Glomerular visceral epithelial cell (primary cell): ENCODE measurements around the gene PLCH1.

Experiments
- DNase-seq: peaks from one replicate; pipeline ENCODE4 v3.0.0-alpha.2; 2016; ENCODE audit errors: extremely low spot score

PLCH1 gene

GRCh38 chr3:155744626-155745324 lies at the start of gene PLCH1:
Gene PLCH1 (minus strand): TSS chr3:155745071. CDS start chr3:155704224, 40,847 bp downstream.
- peak; percentile 65 for DNase-seq

- no peak for DNase-seq
Observed at GRCh38 chr3:155792532-155792931, 47.7 kb upstream of the PLCH1 start.

- no peak for DNase-seq
Observed at GRCh38 chr3:155791190-155791589, 46.3 kb upstream of the PLCH1 start.

- no peak for DNase-seq
Observed at GRCh38 chr3:155790272-155790925, 45.5 kb upstream of the PLCH1 start.

- no peak for DNase-seq
Observed at GRCh38 chr3:155785662-155786295, 40.9 kb upstream of the PLCH1 start.

- no peak for DNase-seq
Observed at GRCh38 chr3:155782390-155782953, 37.6 kb upstream of the PLCH1 start.

GRCh38 chr3:155780291-155780690 lies 35.4 kb upstream of the PLCH1 start:
- DNase-seq: no peak

GRCh38 chr3:155778462-155778861 lies 33.6 kb upstream of the PLCH1 start:
- no peak for DNase-seq

GRCh38 chr3:155772801-155773200 lies 27.9 kb upstream of the PLCH1 start:
- DNase-seq: no peak

- no peak for DNase-seq
Observed at GRCh38 chr3:155771126-155771525, 26.3 kb upstream of the PLCH1 start.

- DNase-seq: no peak
Observed at GRCh38 chr3:155766206-155766605, 21.3 kb upstream of the PLCH1 start.

GRCh38 chr3:155763870-155764463 lies 19.1 kb upstream of the PLCH1 start:
- DNase-seq: no peak

- no peak for DNase-seq
Observed at GRCh38 chr3:155760653-155761052, 15.8 kb upstream of the PLCH1 start.

GRCh38 chr3:155757577-155757976 lies 12.7 kb upstream of the PLCH1 start:
- DNase-seq: no peak

GRCh38 chr3:155753038-155753639 lies 8.3 kb upstream of the PLCH1 start:
- peak; percentile 23 for DNase-seq

GRCh38 chr3:155748611-155749365 lies 3.9 kb upstream of the PLCH1 start:
- no peak for DNase-seq

GRCh38 chr3:155747946-155748290 lies 3.0 kb upstream of the PLCH1 start:
- no peak for DNase-seq

- DNase-seq: no peak
Observed at GRCh38 chr3:155747286-155747945, 2.5 kb upstream of the PLCH1 start.

- DNase-seq: no peak
Observed at GRCh38 chr3:155746703-155747102, 1.8 kb upstream of the PLCH1 start.

GRCh38 chr3:155745795-155746550 lies 1.1 kb upstream of the PLCH1 start:
- DNase-seq: peak; percentile 53
